NT2/D1 (cell line): ENCODE measurements around the gene RIT2.

ENCODE experiments used
- DNase-seq: peaks from one replicate; pipeline ENCODE4 v3.0.0-alpha.2; 2011; ENCODE audit warnings: low read depth, low spot score
- H3K27me3 ChIP-seq: 2 replicates; pipeline ENCODE4 v1.6.0; 2011; ENCODE audit warnings: mild to moderate bottlenecking; ENCODE audit not compliant: insufficient read length, insufficient read depth
- H3K36me3 ChIP-seq: 2 replicates; pipeline ENCODE4 v1.6.1; 2011; ENCODE audit warnings: mild to moderate bottlenecking, low read length, mixed read lengths; ENCODE audit not compliant: insufficient read depth, insufficient read length
- H3K4me1 ChIP-seq: 2 replicates; pipeline ENCODE4 v1.5.1; 2011; ENCODE audit not compliant: insufficient read depth, insufficient read length
- H3K4me3 ChIP-seq: 2 replicates; pipeline ENCODE4 v1.5.1; 2011; ENCODE audit warnings: low read depth; ENCODE audit not compliant: insufficient read length
- H3K9ac ChIP-seq: 2 replicates; pipeline ENCODE4 v1.6.0; 2011; ENCODE audit warnings: low read depth; ENCODE audit not compliant: insufficient read length
- H3K9me3 ChIP-seq: 2 replicates; pipeline ENCODE4 v1.5.1; 2011; ENCODE audit warnings: mild to moderate bottlenecking, low read length; ENCODE audit not compliant: insufficient read depth
- SUZ12 ChIP-seq: IDR thresholded peaks from 2 replicates; pipeline ENCODE4 v1.6.1; 2011; ENCODE audit not compliant: insufficient read length, insufficient read depth; ENCODE audit errors: extremely low read depth
- YY1 ChIP-seq: IDR thresholded peaks from 2 replicates; pipeline ENCODE4 v1.6.1; 2011; ENCODE audit not compliant: insufficient read length, insufficient read depth
- ZNF274 ChIP-seq: IDR thresholded peaks from 2 replicates; pipeline ENCODE4 v1.6.1; 2011; ENCODE audit warnings: mild to moderate bottlenecking, low read depth, low read length

Gene RIT2

GRCh38 chr18:42950732-42951131 is 164.8 kb downstream of the RIT2 start:
- Histone ChIP-seq H3K27me3 (no peaks in the 10 kb centered on the region), H3K36me3 (no peaks in the 10 kb centered on the region), H3K4me1 (no peaks in the 10 kb centered on the region), H3K9me3 (no peaks in the 10 kb centered on the region), H3K4me3 (no peak overlapping the region), H3K9ac (no peak overlapping the region)
- DNase-seq, result no peak
- TF ChIP-seq SUZ12 (no peak), YY1 (no peak), ZNF274 (no peak)

- no peaks in the 10 kb centered on the region for H3K27me3 ChIP-seq
- no peak for DNase-seq
- no peak for TF ChIP-seq SUZ12
- no peak for TF ChIP-seq ZNF274
- no peak for TF ChIP-seq YY1
These were observed 166.7 kb downstream of the RIT2 start for GRCh38 chr18:42948831-42949230.

GRCh38 chr18:42941860-42942259 is 173.6 kb downstream of the RIT2 start:
- Histone ChIP-seq H3K4me1 (no peaks in the 10 kb centered on the region), H3K36me3 (no peaks in the 10 kb centered on the region), H3K9ac (no peak overlapping the region), H3K27me3 (no peaks in the 10 kb centered on the region), H3K9me3 (peaks cover 7% of the 10 kb centered on the region; the same call in 1 of the 2 replicates), H3K4me3 (no peak overlapping the region)
- no peak for DNase-seq
- no peak for TF ChIP-seq SUZ12
- no peak for TF ChIP-seq ZNF274
- no peak for TF ChIP-seq YY1

More at GRCh38 chr18:42948831-42949230, 166.7 kb downstream of the RIT2 start:
- H3K4me1 ChIP-seq, result no peaks in the 10 kb centered on the region
- H3K4me3 ChIP-seq, result no peak overlapping the region
- H3K9ac ChIP-seq, result no peak overlapping the region
- H3K36me3 ChIP-seq, result no peaks in the 10 kb centered on the region
- H3K9me3 ChIP-seq, result no peaks in the 10 kb centered on the region

DNA sequence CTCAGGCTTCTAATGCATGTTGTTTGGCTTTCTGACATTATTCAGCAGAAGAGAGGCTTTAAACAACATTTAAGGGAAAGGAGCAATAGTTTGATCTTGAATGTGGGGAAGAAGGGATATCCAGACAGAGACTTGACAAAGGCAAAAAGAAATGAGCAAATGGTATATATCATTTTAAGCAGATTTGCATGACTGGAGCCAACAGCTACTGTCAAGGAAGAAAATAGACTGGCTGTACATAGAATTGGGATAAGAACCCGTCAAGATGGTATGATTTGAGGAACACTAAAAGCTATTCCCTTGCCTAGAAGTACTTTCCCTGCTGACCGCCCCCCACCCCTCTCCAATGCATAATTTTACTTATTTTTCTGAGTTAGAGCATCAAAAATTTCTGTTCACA is 174.5 kb downstream of the RIT2 start:
- Histone ChIP-seq H3K9me3 (peaks cover 7% of the 10 kb centered on the region; the same call in 1 of the 2 replicates), H3K4me1 (no peaks in the 10 kb centered on the region), H3K27me3 (no peaks in the 10 kb centered on the region), H3K9ac (no peak overlapping the region), H3K4me3 (no peak overlapping the region), H3K36me3 (no peaks in the 10 kb centered on the region)
- DNase-seq, result no peak
- TF ChIP-seq SUZ12 (no peak), YY1 (no peak), ZNF274 (no peak)

- Histone ChIP-seq H3K4me3 (no peak overlapping the region), H3K36me3 (no peaks in the 10 kb centered on the region), H3K27me3 (no peaks in the 10 kb centered on the region), H3K4me1 (no peaks in the 10 kb centered on the region), H3K9me3 (no peaks in the 10 kb centered on the region), H3K9ac (no peak overlapping the region)
- DNase-seq, result no peak
- no peak for TF ChIP-seq YY1
- TF ChIP-seq SUZ12, result no peak
- no peak for TF ChIP-seq ZNF274
These were observed 178.0 kb downstream of the RIT2 start for GRCh38 chr18:42937436-42937835.

DNA sequence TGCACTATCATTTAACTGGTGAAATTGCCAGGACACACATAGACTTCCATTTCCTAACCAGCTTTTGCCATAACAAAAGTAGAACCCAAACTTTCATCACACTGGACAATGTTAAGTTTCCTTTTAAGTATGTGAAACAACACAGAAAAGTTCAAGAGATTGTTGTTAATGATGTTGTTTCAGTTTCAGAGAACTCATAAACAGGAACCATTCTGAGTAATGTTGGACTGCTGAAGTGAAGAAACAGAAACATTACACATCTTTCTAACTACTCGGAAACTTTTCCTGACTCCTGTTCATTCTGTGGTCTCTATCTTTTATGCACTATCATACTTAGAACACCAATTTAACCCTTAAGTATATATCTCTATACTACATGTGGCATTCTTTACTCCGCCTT is 179.2 kb downstream of the RIT2 start:
- no peak for DNase-seq
- no peaks in the 10 kb centered on the region for H3K27me3 ChIP-seq
- no peak for TF ChIP-seq YY1
- no peak for TF ChIP-seq SUZ12
- no peak for TF ChIP-seq ZNF274
- H3K36me3 ChIP-seq, result no peaks in the 10 kb centered on the region
- no peak overlapping the region for H3K9ac ChIP-seq
- no peaks in the 10 kb centered on the region for H3K4me1 ChIP-seq
- H3K4me3 ChIP-seq, result no peak overlapping the region
- no peaks in the 10 kb centered on the region for H3K9me3 ChIP-seq

DNA sequence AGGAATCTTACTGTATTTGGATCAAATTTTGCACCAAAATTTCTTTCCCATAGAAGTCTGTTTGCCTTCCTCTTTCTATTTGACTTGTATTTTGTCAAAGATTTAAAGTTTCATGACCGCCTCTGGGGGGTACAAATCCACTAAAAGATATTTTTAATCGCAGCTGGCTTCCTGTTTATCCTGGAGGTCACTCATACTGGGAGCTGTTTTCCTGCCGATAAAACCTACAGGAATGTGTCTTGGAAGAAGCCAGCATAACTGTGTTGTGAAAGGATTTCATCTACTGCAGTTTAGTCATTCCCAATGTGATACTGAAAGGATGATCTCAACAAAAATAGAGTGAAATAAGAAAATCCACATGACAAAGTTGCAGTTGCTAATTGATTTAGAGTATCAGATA is 184.0 kb downstream of the RIT2 start:
- no peak for DNase-seq
- Histone ChIP-seq H3K9me3 (no peaks in the 10 kb centered on the region), H3K4me3 (no peak overlapping the region), H3K4me1 (no peaks in the 10 kb centered on the region), H3K9ac (no peak overlapping the region), H3K27me3 (no peaks in the 10 kb centered on the region), H3K36me3 (no peaks in the 10 kb centered on the region)
- no peak for TF ChIP-seq SUZ12

DNA sequence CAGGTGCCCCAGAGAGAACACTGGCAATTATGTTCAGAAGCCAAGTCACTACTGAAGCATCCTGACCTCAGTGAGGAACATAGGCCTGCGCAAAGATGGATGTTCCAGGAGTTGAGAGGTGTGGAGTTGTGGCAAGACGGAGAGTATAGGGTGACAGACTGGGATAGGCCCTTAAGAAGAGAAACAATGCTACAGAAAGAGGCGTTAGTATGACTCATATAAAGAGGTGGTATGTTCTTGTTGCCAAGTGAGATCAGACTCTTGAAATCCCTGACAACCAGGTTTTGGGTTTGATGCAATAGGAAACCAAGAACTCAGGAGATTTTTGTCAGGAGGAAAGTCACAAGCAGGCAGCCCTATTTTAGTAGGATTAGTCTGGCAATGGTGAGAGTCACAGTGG is 185.6 kb downstream of the RIT2 start:
- no peak for TF ChIP-seq YY1
- no peak for TF ChIP-seq SUZ12
- TF ChIP-seq ZNF274, result no peak

More for the DNA sequence above, 185.6 kb downstream of the RIT2 start:
- H3K9ac ChIP-seq, result no peak overlapping the region
- H3K4me3 ChIP-seq, result no peak overlapping the region
- H3K9me3 ChIP-seq, result no peaks in the 10 kb centered on the region
- no peaks in the 10 kb centered on the region for H3K27me3 ChIP-seq
- no peaks in the 10 kb centered on the region for H3K4me1 ChIP-seq
- no peak for DNase-seq
- H3K36me3 ChIP-seq, result no peaks in the 10 kb centered on the region
